Lung (tissue), 12 donors: ENCODE results near the gene MTPN. TPM values are rescaled to one million over a fixed set of nuclear protein-coding genes. Genes with fewer than 3 reads are reported as not detected.

Experiments used
- ATAC-seq: fragments of 200-7000 bp; cut with Tn5 transposase; one replicate; pipeline ENCODE4 v1.9.1; 2020; ENCODE audit warnings: moderate number of reproducible peaks; ENCODE audit not compliant: insufficient read depth, low FRiP score
- DNase-seq, 3 donors: peaks; one replicate each; pipeline ENCODE4 v3.0.0-alpha.2; 2013 to 2017
- H3K27ac ChIP-seq, 2 donors: one replicate each; pipeline ENCODE4 v1.5.1; 2013; ENCODE audit warnings: mild to moderate bottlenecking in 2 of 2, moderate library complexity in 2 of 2, control low read depth in 1 of 2, inconsistent platforms in 1 of 2, low read depth in 1 of 2, low read length in 1 of 2
- H3K27me3 ChIP-seq, 3 donors: one replicate each; pipeline ENCODE4 v1.5.1; 2013; ENCODE audit warnings: low read length in 2 of 3; ENCODE audit not compliant: control insufficient read depth in 3 of 3, insufficient read depth in 3 of 3
- H3K36me3 ChIP-seq, 4 donors: one replicate each; pipeline ENCODE4 v1.5.1; 2013; ENCODE audit warnings: low read length in 4 of 4, mild to moderate bottlenecking in 1 of 4, moderate library complexity in 1 of 4; ENCODE audit not compliant: control insufficient read depth in 4 of 4, insufficient read depth in 4 of 4
- H3K4me1 ChIP-seq, 5 donors: one replicate each; pipeline ENCODE4 v1.5.1; 2013; ENCODE audit warnings: low read length in 5 of 5, mild to moderate bottlenecking in 2 of 5, moderate library complexity in 1 of 5; ENCODE audit not compliant: control insufficient read depth in 5 of 5, insufficient read depth in 5 of 5
- H3K4me3 ChIP-seq: one replicate; pipeline ENCODE4 v1.5.1; 2013; ENCODE audit warnings: mild to moderate bottlenecking, control low read depth, moderate library complexity
- H3K9ac ChIP-seq, 2 donors: one replicate each; pipeline ENCODE4 v1.5.1; 2013; ENCODE audit warnings: low read length in 2 of 2, control low read depth in 1 of 2; ENCODE audit not compliant: insufficient read depth in 1 of 2
- H3K9me3 ChIP-seq, 4 donors: one replicate each; pipeline ENCODE4 v1.5.1; 2013; ENCODE audit warnings: low read length in 3 of 4, mild to moderate bottlenecking in 1 of 4, moderate library complexity in 1 of 4; ENCODE audit not compliant: control insufficient read depth in 4 of 4, insufficient read depth in 3 of 4
- WGBS, 2 donors: extraction: QIAGEN DNeasy Blood & Tissue Kit; methylation state at CpG; one replicate each; pipeline ENCODE4 v1.1.7; 2013; 5-methylcytosine and 5-hydroxymethylcytosine counted together
- polyA plus RNA-seq, 2 donors: library from polyadenylated mRNA; stranded (reverse); fragments of 200-250 nt; gene quantifications; one replicate each; pipeline ENCODE4 v1.2.1, GENCODE V29; 2013
- total RNA-seq, 2 donors: library from RNA; depleted of rRNA in 1 of 2; stranded (reverse); fragments of >200 nt in 1 of 2; gene quantifications; one replicate each; pipeline ENCODE4 v1.2.1, GENCODE V29; 2014 to 2021
- TF ChIP-seq, protein P1 (sequence below): IDR thresholded peaks from 2 replicates; pipeline ENCODE4 v1.5.1; 2012; ENCODE audit warnings: mild to moderate bottlenecking; ENCODE audit errors: control extremely low read depth, extremely low read depth
- donor health status: control.
- donor health status: control.
- donor health status: Bipolar disorder and iron deficiency.
- donor health status: healthy.
- donor health status: DM: yes; HTN: yes; CAD: no.

MTPN gene
- total and polyA plus RNA-seq, 4 donors, result 32.9 to 116 (median 105) TPM

DNA sequence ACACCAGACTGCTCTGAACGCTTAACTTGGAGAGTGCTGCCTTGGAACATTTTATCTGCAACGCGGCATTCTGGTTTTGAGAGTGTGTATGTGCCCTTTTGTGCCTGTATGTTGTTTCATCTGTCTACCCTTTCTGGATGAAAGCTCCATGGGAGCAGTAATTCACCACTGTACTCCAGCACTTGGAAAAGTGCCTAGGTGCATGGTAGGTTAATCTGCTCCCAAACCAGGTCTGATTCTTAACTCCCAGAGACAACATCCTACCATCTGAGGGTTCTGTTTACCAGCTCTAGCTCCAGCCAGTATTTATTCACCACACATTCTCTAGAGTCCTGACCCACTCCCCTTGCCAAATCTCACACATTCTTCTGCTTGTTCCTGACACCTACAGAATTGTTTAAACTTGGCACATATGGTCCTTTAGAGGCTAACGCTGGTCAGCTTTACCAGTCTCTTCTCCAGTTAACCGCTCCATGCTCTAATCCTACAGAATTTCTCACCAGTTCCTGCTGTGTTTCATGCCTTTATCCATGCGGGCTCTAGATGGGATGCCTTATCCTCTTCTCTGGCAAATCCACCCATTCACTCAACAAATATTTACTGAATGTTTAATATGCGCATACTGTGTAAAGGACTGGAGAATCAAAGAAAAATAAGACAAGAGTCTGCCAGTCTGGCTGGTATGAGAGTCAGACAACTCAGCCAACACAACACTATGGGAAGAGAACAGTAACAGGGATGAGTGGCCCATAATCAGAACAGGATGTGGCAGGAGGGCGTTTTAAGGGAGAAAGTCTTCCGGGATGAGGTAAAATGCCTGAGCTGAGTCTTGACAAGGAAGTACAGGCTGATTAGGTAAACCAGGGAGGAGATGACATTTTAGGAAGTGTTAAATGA is 46.3 kb downstream of the MTPN start:
- H3K9ac ChIP-seq, result no peak overlapping the region
- peak; percentile 19 to 55 (median 43) for DNase-seq
- H3K9me3 ChIP-seq, result no peaks in the 10 kb centered on the region
- H3K27ac ChIP-seq, result peak overlapping the region in 1 of 2 donors; percentile 22
- TF ChIP-seq, protein P1, sequence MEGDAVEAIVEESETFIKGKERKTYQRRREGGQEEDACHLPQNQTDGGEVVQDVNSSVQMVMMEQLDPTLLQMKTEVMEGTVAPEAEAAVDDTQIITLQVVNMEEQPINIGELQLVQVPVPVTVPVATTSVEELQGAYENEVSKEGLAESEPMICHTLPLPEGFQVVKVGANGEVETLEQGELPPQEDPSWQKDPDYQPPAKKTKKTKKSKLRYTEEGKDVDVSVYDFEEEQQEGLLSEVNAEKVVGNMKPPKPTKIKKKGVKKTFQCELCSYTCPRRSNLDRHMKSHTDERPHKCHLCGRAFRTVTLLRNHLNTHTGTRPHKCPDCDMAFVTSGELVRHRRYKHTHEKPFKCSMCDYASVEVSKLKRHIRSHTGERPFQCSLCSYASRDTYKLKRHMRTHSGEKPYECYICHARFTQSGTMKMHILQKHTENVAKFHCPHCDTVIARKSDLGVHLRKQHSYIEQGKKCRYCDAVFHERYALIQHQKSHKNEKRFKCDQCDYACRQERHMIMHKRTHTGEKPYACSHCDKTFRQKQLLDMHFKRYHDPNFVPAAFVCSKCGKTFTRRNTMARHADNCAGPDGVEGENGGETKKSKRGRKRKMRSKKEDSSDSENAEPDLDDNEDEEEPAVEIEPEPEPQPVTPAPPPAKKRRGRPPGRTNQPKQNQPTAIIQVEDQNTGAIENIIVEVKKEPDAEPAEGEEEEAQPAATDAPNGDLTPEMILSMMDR, result no peak
- H3K4me3 ChIP-seq, result no peak overlapping the region
- WGBS, 2 donors, result 70 to 73% methylated on average over 9 of the region's 9 CpGs
- no peaks in the 10 kb centered on the region for H3K27me3 ChIP-seq
- peaks cover 0 to 4% (median 1%) of the 10 kb centered on the region in 4 donors for H3K36me3 ChIP-seq
- H3K4me1 ChIP-seq, result peaks cover 4 to 27% (median 9%) of the 10 kb centered on the region in 5 donors
- ATAC-seq, result no peak

DNA sequence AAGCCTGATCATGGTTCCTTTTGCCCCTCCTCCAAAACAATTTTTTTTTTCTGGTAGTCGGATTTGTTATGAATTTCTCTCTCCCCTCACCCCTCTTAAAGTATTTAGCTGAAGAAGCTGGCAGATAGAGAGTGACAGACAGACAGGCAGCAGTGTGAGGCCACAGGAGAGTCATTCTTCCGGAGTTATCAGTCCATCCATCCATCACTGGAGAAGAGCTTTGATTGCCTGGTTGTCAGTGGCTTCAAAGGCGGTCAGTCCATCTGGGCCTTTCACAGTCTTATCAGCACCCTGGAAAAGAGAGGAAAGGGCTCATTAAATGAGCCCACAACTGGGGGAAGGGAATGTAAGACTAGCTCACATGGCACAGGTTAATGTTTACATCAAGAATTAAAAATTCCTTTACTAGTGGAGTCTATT is 47.4 kb downstream of the MTPN start:
- no peaks in the 10 kb centered on the region for H3K9me3 ChIP-seq
- H3K27me3 ChIP-seq, result no peaks in the 10 kb centered on the region
- H3K9ac ChIP-seq, result no peak overlapping the region
- no peak overlapping the region for H3K4me3 ChIP-seq
- no peak overlapping the region for H3K27ac ChIP-seq
- H3K36me3 ChIP-seq, result peaks cover 0 to 4% (median 1%) of the 10 kb centered on the region in 4 donors
- 78 to 84% methylated on average over 3 of the region's 3 CpGs for WGBS, 2 donors
- no peak for ATAC-seq
- peaks cover 4 to 26% (median 9%) of the 10 kb centered on the region in 5 donors for H3K4me1 ChIP-seq
- DNase-seq, result no peak
- TF ChIP-seq, protein P1, result no peak

DNA sequence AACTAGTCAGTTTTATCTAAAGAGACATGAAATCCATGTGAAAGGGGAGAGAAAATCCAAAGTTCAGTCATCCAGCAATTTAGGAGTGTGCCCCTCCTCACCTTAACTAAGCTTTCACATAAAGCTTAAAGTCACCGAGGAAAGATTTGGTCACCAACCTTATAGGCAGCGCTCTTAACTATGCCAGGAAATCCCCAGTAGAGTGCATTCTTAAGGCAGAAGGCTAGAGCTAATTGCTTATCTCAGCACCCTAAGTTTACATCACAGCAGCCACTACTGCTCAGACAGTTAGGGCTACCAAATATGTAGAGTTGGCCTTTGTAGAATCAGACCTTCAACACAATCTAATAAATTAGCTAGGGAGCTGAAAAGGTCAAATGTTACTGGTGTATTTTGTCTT is 47.9 kb downstream of the MTPN start:
- ATAC-seq (no peak), DNase-seq (no peak)
- no peaks in the 10 kb centered on the region for H3K27me3 ChIP-seq
- no peak overlapping the region for H3K27ac ChIP-seq
- H3K4me1 ChIP-seq, result peaks cover 4 to 22% (median 9%) of the 10 kb centered on the region in 5 donors
- H3K9ac ChIP-seq, result no peak overlapping the region
- no peak overlapping the region for H3K4me3 ChIP-seq
- WGBS, 2 donors, result 85% methylated on average over 2 of the region's 2 CpGs
- peaks cover 0 to 4% (median 1%) of the 10 kb centered on the region in 4 donors for H3K36me3 ChIP-seq
- no peaks in the 10 kb centered on the region for H3K9me3 ChIP-seq
- TF ChIP-seq, protein P1, result no peak
